ENCODE measurements around the gene SLC35D3. TPM values are rescaled to one million over a fixed set of nuclear protein-coding genes. Genes with fewer than 3 reads are reported as not detected.

SLC35D3 gene
- total and polyA plus RNA-seq, 2 donors (not counting 3 experiments of a cell fraction or from before 2014, with no cell fraction given), result not detected

DNA sequence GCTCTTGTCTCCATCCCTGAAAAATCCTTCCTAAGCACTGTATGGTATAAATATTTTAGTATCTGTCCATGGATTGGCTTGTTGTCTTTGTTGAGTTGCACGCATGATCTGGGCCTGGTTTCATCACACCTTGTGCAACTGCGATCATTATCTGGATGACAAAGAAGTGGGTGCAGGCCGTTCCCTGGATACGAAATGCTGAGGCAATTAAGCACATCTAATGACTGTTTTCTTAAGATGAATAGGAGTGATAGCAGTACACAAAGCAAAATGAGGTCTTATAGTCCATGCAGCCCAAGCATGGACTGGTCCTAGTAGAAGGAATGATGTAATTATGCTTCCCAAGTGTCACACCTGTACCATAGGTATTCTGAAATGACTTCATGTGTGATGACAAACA, 47.8 kb downstream of the SLC35D3 start:
- Histone ChIP-seq H3K79me2 (ENCODE audit: control insufficient read depth, insufficient read depth, low read length) (no peaks in the 10 kb centered on the region), H3K27ac (ENCODE audit: insufficient read depth, low read depth, low read length) (no peak overlapping the region), H3K9me1 (replicated peaks; ENCODE audit: control insufficient read depth, extremely low read depth, insufficient read depth, low read length) (no peaks in the 10 kb centered on the region), H3K4me1 (ENCODE audit: control insufficient read depth, extremely low read depth, insufficient read depth, low read length) (no peaks in the 10 kb centered on the region), H3K9me3 (replicated peaks; ENCODE audit: control insufficient read depth, insufficient read depth, low read length) (no peaks in the 10 kb centered on the region), H3K9ac (replicated peaks; ENCODE audit: extremely low read depth, insufficient read depth, low read length) (no peak overlapping the region), H2AFZ (ENCODE audit: low read depth, low read length) (no peak overlapping the region), H3K36me3 (ENCODE audit: control insufficient read depth in 2 of 2, extremely low read depth in 1 of 2, insufficient read depth in 2 of 2, low read length in 2 of 2) (no peaks in the 10 kb centered on the region), H3K4me2 (ENCODE audit: insufficient read depth, low read length) (no peak overlapping the region), H4K20me1 (replicated peaks; ENCODE audit: control insufficient read depth, extremely low read depth, insufficient read depth, low read length) (no peaks in the 10 kb centered on the region), H3K4me3 (replicated peaks in 1 of 3; ENCODE audit: insufficient read depth in 1 of 3, low read depth in 1 of 3, low read length in 3 of 3) (no peak overlapping the region), H3K27me3 (ENCODE audit: control insufficient read depth in 2 of 2, insufficient read depth in 2 of 2, low read length in 2 of 2) (no peaks in the 10 kb centered on the region)
- dilution Hi-C loops (cut with MboI; ENCODE audit: extremely low pct_ligation_motif_present, low sequenced_read_pairs), result no loop called here
- ChIA-PET CTCF (interaction anchor here (0.9 to 1.8 kb wide), 4 partner anchors 13 to 345 kb away, joined by 3 to 8 read pairs (median 5); no protein-coding TSS in a partner anchor), POLR2A (no interaction called here)
- intact Hi-C loops (cut with micrococcal nuclease), result no loop called here
- no peak for DNase-seq (ENCODE audit: low read depth, low spot score)
- BruUV-seq (replicated peaks), result no TSS peak
- no peak for FAIRE-seq
- TF ChIP-seq GATA2 (IDR thresholded peaks at IDR 0.05; ENCODE audit: insufficient read depth, insufficient read length, low read depth, low read length) (no peak), CTCF (IDR thresholded peaks at IDR 0.05; ENCODE audit: extremely low read depth in 1 of 2, insufficient read depth in 1 of 2, low read depth in 1 of 2, low read length in 2 of 2) (no peak), MYC (IDR thresholded peaks at IDR 0.05; ENCODE audit: low read depth, low read length) (no peak), POLR2AphosphoS5 (IDR thresholded peaks at IDR 0.05; ENCODE audit: insufficient read depth, low read depth, low read length) (no peak), MAX (IDR thresholded peaks at IDR 0.05; ENCODE audit: insufficient read depth, insufficient read length) (no peak)

- dilution Hi-C loops (cut with MboI; ENCODE audit: extremely low pct_ligation_motif_present, low sequenced_read_pairs) (no loop called here), intact Hi-C loops (cut with micrococcal nuclease) (no loop called here)
- H3K4me2 ChIP-seq (ENCODE audit: insufficient read depth, low read length), result no peak overlapping the region
- H3K9ac ChIP-seq (replicated peaks; ENCODE audit: extremely low read depth, insufficient read depth, low read length), result no peak overlapping the region
- H3K27ac ChIP-seq (ENCODE audit: insufficient read depth, low read depth, low read length), result no peak overlapping the region
- TF ChIP-seq POLR2AphosphoS5 (IDR thresholded peaks at IDR 0.05; ENCODE audit: insufficient read depth, low read depth, low read length) (no peak), JUN (IDR thresholded peaks at IDR 0.05; ENCODE audit: borderline replicate concordance, insufficient read depth, insufficient read length, low read depth) (no peak), EZH2 (IDR thresholded peaks at IDR 0.05; ENCODE audit: borderline replicate concordance, low read depth, low read length, severe bottlenecking) (no peak), GATA2 (IDR thresholded peaks at IDR 0.05; ENCODE audit: insufficient read depth, insufficient read length, low read depth, low read length) (no peak), CTCF (IDR thresholded peaks at IDR 0.05; ENCODE audit: extremely low read depth in 1 of 2, insufficient read depth in 1 of 2, low read depth in 1 of 2, low read length in 2 of 2) (no peak), POLR2A (IDR thresholded peaks at IDR 0.05; ENCODE audit: low read depth, low read length) (no peak), MYC (IDR thresholded peaks at IDR 0.05; ENCODE audit: low read depth, low read length) (no peak), FOS (IDR thresholded peaks at IDR 0.05; ENCODE audit: borderline replicate concordance, insufficient read depth, low read length) (no peak), MAX (IDR thresholded peaks at IDR 0.05; ENCODE audit: insufficient read depth, insufficient read length) (no peak)
- H3K9me1 ChIP-seq (replicated peaks; ENCODE audit: control insufficient read depth, extremely low read depth, insufficient read depth, low read length), result no peaks in the 10 kb centered on the region
- no peaks in the 10 kb centered on the region for H3K4me1 ChIP-seq (ENCODE audit: control insufficient read depth, extremely low read depth, insufficient read depth, low read length)
- H2AFZ ChIP-seq (ENCODE audit: low read depth, low read length), result no peak overlapping the region
- FAIRE-seq, result no peak
- no peaks in the 10 kb centered on the region for H3K79me2 ChIP-seq (ENCODE audit: control insufficient read depth, insufficient read depth, low read length)
- peaks cover 0 to 1% of the 10 kb centered on the region in 2 experiments for H3K27me3 ChIP-seq (ENCODE audit: control insufficient read depth in 2 of 2, insufficient read depth in 2 of 2, low read length in 2 of 2)
- H3K36me3 ChIP-seq (ENCODE audit: control insufficient read depth in 2 of 2, extremely low read depth in 1 of 2, insufficient read depth in 2 of 2, low read length in 2 of 2), result no peaks in the 10 kb centered on the region
- no peaks in the 10 kb centered on the region for H4K20me1 ChIP-seq (replicated peaks; ENCODE audit: control insufficient read depth, extremely low read depth, insufficient read depth, low read length)
- POLR2A ChIA-PET, result no interaction called here
- BruUV-seq (replicated peaks), result no TSS peak
- DNase-seq (ENCODE audit: low read depth, low spot score), result no peak
- no peaks in the 10 kb centered on the region for H3K9me3 ChIP-seq (replicated peaks; ENCODE audit: control insufficient read depth, insufficient read depth, low read length)
- no peak overlapping the region for H3K4me3 ChIP-seq (replicated peaks in 1 of 3; ENCODE audit: insufficient read depth in 1 of 3, low read depth in 1 of 3, low read length in 3 of 3)
- CTCF ChIA-PET, result interaction anchor here (0.5 to 1.7 kb wide), 3 partner anchors 42 to 670 kb away, joined by 3 to 7 read pairs (median 7); no protein-coding TSS in a partner anchor
Observed at GRCh38 chr6:136971609-136972008, 49.5 kb downstream of the SLC35D3 start.

Measured in endothelial cell of umbilical vein (primary cell).